KOPT-K1 (cell line): ENCODE data around the gene UMPS.
"Not testable (repeated sequence)": the region's sequence is repeated elsewhere in the genome, so short reads cannot be mapped to it uniquely, and the experiment has no call there.

Experiments used
- H3K27ac ChIP-seq: fragments of 200-600 bp; sonication (generic); 2 replicates; pipeline ENCODE4 v1.5.1; 2016; ENCODE audit warnings: antibody characterized with exemption, mild to moderate bottlenecking, low read depth, low read length; ENCODE audit not compliant: poor library complexity, severe bottlenecking
- H3K36me3 ChIP-seq: fragments of 200-600 bp; sonication (generic); 2 replicates; pipeline ENCODE4 v1.5.1; 2017; ENCODE audit warnings: antibody characterized with exemption, mild to moderate bottlenecking, low read length, moderate library complexity; ENCODE audit not compliant: insufficient read depth
- H3K9me3 ChIP-seq: fragments of 200-600 bp; sonication (generic); 2 replicates; pipeline ENCODE4 v1.5.1; 2017; ENCODE audit warnings: antibody characterized with exemption, low read length, mild to moderate bottlenecking; ENCODE audit not compliant: insufficient read depth, poor library complexity, severe bottlenecking

The UMPS gene

DNA sequence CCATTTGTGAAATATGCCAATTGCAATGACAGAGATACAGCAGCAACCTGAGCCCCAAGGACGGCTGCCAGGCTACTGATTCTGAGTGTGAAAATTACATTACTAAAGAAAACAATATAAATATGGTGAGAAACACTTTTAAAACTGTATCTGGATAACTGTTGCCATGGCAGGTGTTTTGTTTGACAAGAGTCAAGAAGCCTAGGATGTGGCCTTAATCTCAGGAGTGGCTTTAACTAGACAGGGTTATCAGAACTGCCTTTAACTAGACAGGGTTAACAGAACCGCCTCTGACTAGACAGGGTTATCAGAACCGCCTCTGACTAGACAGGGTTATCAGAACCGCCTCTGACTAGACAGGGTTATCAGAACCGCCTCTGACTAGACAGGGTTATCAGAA is 58.9 kb downstream of the UMPS start:
- not testable (repeated sequence) for H3K27ac ChIP-seq, H3K36me3 ChIP-seq, H3K9me3 ChIP-seq

DNA sequence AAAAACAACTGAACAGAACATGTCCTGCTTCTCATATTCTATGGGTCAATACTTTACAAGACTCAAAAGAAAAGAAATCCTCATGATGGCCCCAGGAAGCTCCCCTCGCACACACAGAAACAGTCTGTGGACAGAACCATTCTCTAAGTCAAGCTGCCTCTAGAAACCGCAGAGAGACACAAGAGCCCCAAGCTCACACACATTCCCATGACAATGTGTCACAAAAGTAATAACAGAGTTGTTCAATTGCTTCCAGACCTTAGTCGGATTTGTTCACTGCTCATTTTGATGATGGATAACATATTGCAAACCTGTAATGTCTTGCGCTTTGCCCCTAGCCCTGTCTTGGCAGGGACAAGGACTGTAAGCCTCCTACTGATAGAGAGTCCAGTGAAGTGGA is 60.9 kb downstream of the UMPS start:
- no peaks in the 10 kb centered on the region for H3K36me3 ChIP-seq
- H3K27ac ChIP-seq, result no peak overlapping the region
- H3K9me3 ChIP-seq, result no peaks in the 10 kb centered on the region

DNA sequence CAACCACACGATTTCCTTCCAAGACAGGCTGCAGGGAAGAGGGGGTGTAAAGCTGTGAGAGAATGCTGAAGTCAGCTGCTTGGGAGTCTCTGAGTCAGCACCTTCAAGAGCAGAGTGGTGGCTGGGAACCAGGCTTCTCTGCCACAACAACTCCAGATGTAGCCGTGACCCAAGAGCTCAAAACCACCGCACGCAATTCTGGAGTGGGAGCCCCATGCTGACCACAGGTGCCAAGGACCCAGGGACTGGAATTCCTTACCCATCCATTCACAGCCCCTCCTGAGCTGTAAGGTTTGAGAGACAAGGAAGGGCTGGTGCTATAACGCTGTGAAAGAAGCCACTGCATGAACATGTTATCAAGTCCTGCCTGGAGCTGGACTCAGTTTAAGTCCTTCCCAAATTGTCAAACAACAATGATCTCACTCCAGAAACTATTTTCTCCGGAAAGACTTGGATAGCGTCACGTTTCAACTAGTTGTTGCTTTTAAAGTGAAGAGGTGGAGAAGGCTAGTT is 61.4 kb downstream of the UMPS start:
- Histone ChIP-seq H3K27ac (no peak overlapping the region), H3K9me3 (no peaks in the 10 kb centered on the region)

DNA sequence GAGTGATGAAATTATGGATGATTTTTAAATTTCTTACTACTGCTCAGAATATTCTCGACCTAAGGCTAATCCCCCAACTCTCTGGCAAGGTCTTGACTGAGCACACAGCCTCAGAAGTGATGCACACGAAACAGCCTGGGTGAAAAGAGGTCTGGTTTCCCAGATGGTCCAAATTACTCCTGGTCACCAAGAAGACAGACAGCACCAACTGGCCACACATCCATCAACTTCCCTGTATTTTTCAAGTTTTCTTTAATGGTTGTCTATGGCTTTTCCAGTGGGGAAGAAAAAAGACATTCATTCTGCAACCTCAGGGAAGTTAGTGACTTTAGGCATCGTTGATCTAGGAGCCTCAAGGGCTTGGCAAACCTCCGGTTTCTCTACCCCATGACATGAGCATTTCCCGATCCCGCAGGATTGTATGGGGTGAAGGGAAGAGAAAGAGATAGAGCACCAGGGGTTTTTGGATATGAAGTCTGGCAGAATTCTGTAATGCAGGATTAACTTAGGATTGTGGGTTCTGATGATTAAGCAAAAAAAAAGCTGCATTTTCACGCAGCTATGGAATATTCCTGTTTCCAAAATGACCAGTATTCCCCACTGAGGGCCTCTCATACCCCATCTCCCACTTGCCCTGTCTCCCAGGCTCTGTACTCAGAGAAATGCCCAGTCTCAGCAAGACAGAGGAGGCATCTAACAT is 62.2 kb downstream of the UMPS start:
- no peaks in the 10 kb centered on the region for H3K36me3 ChIP-seq
- no peaks in the 10 kb centered on the region for H3K9me3 ChIP-seq
- no peak overlapping the region for H3K27ac ChIP-seq

More for the DNA sequence above, 61.4 kb downstream of the UMPS start:
- H3K36me3 ChIP-seq, result no peaks in the 10 kb centered on the region

DNA sequence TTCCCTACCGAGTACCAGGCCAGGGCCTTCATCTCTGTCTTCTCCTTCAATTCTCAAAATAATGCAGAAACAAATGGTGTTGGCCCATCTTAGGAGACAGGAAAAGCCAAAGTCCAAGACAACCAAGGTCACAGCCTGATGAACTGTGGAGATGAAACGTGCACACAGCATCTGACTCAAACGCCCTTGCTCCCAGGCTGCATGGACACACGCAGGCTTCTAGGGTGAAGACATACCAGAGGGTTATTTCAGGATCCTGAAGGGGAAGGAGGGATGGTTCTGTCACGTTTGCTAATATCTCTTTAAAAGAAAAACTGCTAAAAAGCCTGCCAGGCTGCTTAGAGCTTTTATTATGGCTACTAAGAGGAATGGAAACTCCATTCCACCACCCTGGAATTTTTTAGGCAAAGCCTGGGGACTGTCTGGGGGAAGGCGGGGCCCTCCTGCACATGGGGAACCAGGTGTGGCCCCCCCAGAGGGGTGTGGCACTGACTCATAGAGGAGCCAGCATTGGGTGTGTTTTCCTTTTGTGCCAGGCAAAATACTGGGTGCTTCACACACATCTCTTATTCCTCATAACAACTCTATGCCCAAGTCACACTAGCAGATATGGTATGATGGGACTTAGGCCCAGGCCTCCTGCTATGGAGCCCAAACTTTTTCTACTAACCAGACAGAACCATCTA is 62.9 kb downstream of the UMPS start:
- H3K27ac ChIP-seq, result no peak overlapping the region
- H3K9me3 ChIP-seq, result no peaks in the 10 kb centered on the region
- no peaks in the 10 kb centered on the region for H3K36me3 ChIP-seq

DNA sequence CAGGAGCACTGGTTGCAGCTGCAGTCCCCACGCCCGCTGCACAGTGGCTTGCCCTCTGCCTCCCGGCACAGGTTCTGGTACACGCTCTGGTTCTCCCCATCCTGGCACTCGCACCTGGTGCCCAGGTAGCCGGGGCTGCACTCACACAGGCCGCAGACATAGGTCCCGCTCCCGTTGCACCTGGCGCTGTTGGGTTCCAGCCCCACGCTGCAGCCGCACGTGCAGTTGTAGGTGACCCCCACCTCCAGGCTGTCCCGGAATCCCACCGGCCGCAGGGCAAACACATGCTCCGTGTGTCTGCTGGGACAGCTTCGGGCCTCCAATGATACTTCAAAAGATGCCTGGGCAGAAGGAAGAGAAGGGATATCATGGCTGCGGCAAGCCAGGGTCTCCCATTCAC is 66.2 kb downstream of the UMPS start:
- no peaks in the 10 kb centered on the region for H3K9me3 ChIP-seq
- no peaks in the 10 kb centered on the region for H3K36me3 ChIP-seq
- H3K27ac ChIP-seq, result no peak overlapping the region

DNA sequence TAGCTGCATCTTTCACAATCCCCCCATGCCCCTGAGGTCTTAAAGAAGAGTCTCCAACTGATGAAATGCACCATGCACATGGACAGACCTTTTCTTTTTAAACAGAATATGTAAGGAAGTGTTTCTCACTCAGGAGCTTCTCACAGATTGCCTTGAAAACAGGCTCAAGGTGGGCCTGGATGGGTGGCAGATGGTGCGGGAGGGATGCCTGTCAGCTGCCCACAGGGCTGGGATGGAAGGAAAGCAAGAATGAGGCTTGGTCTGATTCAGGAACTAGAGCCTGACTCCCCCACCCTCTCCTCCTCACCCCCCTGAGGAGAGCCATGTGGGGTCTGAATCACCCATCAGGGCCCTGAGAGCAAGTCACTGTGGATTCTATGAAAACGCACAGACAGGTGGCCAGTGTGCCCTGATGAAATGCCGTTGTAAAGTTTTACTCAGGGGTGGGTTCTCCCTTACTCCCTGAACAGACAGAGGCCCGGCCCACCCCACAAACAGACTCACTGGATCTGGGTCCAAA is 67.2 kb downstream of the UMPS start:
- Histone ChIP-seq H3K9me3 (no peaks in the 10 kb centered on the region), H3K27ac (no peak overlapping the region), H3K36me3 (no peaks in the 10 kb centered on the region)
